HG02981 (cell line): ENCODE data around the gene TBC1D5.
"Not testable (repeated sequence)": the region's sequence is repeated elsewhere in the genome, so short reads cannot be mapped to it uniquely, and the experiment has no call there.

Experiments
- ATAC-seq: cut with Tn5 transposase; IDR thresholded peaks from one replicate; pipeline ENCODE4 v1.9.1; 2021; ENCODE audit warnings: mild to moderate bottlenecking, moderate library complexity; ENCODE audit not compliant: unreplicated experiment

TBC1D5 gene, protein sequence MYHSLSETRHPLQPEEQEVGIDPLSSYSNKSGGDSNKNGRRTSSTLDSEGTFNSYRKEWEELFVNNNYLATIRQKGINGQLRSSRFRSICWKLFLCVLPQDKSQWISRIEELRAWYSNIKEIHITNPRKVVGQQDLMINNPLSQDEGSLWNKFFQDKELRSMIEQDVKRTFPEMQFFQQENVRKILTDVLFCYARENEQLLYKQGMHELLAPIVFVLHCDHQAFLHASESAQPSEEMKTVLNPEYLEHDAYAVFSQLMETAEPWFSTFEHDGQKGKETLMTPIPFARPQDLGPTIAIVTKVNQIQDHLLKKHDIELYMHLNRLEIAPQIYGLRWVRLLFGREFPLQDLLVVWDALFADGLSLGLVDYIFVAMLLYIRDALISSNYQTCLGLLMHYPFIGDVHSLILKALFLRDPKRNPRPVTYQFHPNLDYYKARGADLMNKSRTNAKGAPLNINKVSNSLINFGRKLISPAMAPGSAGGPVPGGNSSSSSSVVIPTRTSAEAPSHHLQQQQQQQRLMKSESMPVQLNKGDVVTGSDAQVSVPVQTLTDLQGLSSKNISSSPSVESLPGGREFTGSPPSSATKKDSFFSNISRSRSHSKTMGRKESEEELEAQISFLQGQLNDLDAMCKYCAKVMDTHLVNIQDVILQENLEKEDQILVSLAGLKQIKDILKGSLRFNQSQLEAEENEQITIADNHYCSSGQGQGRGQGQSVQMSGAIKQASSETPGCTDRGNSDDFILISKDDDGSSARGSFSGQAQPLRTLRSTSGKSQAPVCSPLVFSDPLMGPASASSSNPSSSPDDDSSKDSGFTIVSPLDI

DNA sequence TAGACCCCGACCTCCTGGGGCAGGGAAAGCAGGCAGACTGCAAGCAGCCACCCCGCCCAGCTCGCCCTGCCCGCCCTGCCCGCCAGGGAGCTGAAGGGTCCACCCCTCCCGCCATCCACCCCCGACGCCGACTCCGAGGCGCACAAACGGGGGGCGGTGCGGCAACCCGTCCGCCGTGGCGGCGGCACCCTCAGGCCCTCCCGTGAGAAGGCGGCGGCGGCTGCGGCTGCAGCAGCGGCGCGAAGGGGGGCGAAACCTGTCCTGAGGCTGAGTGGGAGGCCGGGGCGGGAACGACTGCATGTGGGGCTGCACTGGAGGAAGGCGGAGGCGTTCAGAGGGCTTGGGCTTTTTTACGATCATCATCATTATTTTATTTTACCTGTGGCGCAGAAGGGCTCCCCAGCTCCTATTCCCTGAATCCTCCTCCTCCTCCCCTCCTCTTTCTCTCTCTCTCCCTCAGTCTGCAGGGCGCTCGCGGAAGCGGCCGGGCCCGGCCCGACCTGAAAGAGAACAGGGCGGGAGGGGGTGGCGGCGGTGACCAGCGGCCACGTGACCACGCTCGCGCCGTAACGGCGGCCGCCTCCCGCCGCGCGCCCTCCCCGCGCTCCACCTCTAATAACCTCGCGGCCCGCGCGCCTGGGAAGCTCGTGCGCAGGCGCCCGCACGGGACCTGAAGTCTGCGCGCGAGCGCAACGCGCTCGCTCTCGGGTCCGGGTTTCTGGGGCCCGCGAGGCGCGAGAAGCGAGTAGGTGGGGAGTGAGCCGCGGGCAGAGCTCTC lies at the start of gene TBC1D5:
TBC1D5 (minus strand) TSS at position 530 of the 778 bp plus-strand sequence. CDS start 234,061 bp downstream, outside the sequence.
- ATAC-seq, result peak; percentile 79

DNA sequence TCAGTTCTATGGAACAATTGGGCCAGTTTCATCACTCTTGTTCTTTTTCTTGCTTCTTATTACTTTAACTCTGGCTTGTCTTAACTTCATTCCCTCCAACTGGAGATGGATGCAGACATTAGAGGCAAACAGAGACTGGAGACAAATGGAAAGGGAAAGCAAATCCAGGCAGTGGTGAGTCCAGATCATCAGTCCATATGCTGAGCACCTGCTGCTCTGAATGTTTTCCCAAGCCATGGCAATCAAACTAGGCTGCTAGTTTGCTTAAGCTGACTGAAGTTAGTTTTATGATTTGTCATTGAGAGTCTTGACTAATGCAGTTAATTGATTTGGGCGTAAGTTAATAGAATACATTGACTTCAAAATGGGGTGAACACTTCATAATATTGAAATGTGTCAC lies 41.0 kb upstream of the TBC1D5 start:
- no peak for ATAC-seq

DNA sequence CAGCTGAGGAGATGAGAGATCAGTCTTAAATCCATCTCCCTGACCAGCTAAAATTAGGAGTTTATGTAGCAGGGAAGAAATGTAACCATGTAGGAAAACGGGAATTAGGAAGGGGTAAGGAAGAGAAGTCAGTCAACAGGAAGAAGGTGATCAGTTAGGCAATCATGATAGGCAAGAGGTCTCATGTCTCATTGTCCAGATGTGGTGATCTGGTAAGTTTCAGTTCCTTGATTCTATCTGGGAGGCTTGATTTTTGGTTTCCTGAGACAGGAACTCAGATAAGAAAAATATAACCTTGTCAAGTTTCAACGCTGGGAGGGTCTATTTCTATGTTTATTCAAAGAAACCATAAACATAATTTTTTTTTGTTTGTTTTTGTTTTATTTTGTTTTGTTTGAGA lies 40.3 kb upstream of the TBC1D5 start:
- ATAC-seq, result no peak

DNA sequence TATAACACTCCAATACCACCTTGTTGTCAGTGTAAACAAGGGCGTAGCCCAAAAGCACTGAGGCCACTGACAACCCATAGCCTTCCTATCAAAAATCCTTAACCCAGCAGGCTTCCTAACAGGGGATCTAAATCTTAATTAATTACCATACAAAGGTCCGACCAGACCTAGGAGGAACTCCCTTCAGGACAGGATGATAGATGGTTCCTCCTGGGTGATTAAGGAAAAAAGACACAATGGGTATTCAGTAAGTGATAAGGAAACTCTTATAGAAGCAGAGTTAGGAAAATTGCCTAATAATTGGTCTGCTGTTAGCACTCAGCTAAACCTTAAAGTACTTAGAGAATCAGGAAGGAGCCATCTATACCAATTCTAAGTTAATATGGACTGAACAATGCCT lies 37.9 kb upstream of the TBC1D5 start:
- ATAC-seq, result not testable (repeated sequence)

DNA sequence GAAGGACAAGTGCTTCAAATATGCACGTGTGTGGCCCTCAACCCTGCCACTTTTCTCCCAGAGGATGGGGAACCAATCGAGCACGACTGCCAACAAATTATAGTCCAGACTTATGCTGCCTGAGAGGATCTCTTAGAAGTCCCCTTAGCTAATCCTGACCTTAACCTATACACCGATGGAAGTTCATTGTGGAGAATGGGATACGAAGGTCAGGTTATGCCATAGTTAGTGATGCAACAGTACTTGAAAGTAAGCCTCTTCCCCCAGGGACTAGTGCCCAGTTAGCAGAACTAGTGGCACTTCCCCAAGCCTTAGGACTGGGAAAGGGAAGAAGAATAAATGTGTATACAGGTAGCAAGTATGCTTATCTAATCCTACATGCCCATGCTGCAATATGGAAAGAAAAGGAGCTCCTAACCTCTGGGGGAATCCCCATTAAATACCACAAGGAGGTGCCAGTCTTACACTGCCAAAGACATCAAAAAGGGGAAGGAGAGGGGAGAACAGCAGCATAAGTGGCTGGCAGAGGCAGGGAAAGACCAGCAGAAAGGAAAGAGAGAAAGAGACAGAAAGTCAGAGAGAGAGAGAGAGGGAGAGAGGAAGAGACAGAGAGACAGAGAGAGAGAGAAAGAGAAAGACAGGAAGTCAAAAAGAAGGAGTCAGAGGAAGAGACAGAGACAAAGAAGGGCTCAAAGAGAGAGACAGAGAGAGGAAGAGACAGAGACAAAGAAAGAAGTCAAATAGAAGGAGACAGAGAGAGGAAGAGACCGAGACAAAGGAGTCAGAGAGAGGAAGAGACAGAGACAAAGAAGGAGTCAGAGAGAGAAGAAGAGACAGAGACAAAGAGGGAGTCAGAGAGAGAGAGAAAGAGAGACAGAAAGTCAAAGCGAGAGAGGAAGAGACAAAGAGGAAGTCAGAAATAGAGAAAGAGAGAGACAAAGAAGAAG lies 37.1 kb upstream of the TBC1D5 start:
- ATAC-seq, result not testable (repeated sequence)

DNA sequence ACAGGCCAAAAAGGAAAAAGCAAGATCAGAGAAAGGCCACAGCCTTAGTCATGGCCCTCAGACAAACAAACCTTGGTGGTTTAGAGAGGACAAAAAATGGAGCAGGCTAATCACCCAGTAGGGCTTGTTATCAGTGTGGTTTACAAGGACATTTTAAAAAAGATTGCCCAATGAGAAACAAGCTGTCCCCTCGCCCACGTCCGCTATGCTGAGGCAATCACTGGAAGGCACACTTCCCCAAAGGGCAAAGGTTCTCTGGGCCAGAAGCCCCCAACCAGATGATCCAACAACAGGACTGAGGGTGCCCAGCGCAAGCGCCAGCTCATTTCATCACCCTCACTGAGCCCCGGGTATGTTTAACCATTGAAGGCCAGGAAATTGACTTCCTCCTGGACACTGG lies 34.9 kb upstream of the TBC1D5 start:
- not testable (repeated sequence) for ATAC-seq

DNA sequence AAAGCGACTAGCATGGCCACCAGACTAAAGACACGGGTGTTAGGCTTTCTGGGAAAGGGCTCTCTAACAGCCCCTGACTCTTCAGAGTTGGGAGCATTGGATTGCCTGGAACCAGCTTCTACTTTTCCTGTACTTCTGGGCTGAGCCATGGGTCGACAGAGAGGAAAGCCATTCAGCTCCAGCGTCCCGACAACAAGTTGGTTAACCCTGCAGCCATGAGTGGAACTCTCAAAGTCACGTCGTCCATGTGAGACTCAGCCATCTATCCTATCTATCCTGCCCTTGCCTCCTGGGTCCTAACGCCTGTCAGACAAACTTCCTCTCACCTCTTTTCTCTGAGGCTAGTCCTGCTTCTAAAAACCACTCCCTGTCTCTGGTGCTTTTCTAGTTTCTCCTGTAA lies 32.6 kb upstream of the TBC1D5 start:
- ATAC-seq, result no peak

DNA sequence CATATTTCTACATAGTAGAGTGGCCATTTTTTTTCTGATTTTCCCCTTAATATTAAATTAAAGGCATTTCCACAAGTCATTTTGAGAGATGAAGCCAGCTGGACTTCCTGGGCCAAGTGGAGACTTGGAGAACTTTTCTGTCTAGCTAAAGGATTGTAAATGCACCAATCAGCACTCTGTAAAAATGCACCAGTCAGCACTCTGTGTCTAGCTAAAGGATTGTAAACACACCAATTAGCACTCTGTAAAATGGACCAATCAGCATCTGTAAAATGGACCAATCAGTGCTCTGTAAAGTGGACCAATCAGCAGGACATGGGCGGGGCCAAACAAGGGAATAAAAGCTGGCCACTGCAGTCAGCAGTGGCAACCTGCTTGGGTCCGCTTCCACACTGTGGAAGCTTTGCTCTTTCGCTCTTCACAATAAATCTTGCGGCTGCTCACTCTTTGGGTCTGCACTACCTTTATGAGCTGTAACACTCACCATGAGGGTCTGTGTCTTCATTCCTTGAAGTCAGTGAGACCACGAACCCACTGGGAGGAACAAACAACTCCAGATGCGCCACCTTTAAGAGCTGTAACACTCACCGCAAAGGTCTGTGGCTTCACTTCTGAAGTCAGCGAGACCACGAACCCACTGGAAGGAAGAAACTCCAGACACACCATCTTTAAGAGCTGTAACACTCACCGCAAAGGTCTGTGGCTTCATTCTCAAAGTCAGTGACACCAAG lies 31.9 kb upstream of the TBC1D5 start:
- not testable (repeated sequence) for ATAC-seq

DNA sequence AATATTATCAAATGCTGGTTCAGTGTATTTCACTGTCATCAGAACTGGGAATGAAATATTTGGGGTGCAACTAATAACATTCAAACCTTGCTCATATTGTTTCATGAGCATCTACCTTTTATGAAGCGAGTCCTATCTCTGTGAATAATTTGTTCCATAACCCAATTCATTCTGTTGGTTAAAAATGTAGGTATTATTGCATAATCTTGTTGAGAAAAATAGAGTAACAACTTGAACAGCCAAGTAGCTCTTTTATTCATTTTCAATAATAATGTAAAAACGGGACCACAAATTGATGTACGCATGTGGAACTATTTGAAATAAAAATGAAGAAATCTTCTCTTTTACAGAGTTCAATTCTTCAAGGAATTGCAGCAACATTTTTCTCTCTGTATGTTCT lies 30.1 kb upstream of the TBC1D5 start:
- ATAC-seq, result no peak

DNA sequence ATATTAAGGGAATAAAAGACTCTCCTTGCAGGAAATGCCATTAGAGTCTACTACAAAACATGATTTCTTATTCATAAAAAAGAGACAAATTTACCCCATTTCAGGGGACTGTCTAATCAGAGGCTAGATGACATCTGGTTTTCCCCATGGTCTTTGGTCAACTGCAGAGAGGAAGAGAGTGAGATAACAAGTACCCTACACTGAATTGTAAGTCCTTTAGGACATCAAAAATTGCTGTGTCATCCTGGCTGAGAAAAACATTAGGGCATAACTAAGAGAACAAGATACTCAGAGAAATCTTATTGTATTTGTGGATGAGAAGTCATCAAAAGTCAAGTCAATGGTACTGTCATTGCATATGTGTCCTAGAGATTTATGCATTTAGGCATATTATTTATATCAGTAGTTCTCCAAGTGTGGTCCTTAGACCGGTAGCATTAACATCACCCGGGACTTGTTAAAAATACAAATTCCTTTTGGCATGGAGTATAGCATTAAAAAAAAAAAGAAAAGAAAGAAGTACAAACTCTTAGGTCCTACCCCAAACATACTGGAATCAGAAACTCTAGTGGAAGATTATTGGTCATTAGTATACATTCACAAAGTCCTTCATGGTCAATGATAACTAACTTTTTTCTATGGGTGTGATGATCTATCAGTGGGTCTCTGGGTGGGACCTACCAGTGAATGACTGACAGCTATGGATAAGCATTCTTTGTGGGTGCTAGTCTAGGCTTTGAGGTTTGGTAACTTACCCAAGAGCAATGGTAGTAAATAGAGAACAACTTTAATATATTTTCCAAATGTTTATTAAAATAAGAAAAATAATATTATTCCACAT lies 29.0 kb upstream of the TBC1D5 start:
- ATAC-seq, result no peak

DNA sequence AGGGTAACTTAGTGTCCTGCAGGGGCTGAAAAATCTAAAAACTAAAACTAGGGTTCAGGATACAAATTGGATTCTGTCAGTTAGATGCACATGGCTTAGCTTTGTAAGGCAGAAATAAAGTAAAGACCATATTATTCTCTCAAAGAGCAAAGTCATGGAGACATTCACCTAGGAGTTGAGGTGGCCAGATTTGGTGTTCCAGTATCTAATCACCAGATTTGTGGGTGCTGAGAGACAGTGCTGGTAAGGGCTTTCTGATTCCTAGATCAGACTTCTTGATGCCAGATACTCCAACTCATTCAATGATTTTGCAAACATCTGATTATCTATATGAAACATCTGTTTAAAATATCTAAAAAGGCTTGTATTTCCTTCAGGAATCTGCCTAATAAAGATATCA lies 28.3 kb upstream of the TBC1D5 start:
- ATAC-seq, result no peak

DNA sequence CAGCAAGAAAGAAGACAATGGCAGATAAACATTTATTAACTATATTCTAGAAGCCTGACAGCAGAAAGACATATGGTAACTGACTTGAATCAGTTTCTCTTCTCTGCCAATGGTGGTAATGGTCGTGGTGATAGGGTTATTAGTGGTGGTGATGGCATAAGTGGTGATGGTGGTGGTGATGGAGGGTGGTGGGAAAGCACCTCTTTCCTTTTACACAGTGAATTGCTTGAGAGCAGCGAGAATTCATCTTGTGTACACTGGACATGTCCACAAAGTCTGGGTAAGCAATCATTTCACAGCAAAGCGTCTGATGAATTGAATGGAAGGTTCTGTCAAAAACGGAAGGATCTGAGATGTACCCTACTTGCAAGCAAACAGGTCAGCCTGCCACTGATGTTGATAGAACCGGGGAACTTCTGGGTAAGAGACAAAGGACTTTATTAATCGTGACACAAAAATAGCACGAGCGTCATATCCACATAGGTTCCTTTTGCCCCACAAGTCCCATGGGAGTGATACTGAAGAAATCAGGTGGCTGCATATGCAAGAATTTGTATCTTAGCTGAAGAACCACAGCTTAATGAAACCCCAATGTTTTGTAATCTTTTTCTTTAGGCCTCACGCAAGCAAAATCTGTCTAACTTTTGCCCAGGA lies 23.5 kb upstream of the TBC1D5 start:
- peak; percentile 80 for ATAC-seq

DNA sequence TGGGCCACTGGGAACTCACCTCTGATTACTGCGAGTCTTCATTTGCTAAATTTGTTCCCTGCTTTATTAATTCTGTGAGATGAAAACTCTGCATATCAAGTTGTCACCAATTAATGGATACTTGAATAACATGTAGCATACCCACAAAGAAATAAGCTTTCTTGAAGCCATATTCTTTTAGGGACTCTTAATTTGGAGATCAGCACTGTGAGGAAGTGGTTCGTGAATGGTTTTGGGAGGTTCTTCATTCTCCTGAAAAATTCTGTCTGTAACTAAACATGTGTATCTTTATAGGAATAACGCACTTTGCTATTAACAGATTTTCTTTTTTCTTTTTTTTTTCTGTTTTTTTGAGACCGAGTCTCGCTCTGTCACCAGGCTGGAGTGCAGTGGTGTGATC lies 19.1 kb upstream of the TBC1D5 start:
- no peak for ATAC-seq

DNA sequence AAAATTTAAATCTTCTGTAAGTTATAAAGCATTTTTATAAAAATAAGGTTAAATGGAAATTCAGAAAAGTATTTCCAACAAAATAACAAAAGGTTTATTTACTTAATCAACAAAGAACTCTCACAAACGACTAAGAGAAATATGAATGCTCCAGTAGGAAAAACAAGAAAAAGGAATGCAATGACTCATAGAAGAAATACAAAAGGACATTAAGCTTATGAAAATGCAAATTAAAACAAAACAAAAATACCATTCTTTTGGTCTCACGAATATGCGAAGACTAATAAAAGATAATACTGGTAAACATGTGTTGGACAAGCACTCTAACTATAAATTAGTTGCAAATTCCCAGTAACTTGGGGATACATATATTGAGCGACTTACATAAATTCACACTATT lies 17.5 kb upstream of the TBC1D5 start:
- no peak for ATAC-seq

DNA sequence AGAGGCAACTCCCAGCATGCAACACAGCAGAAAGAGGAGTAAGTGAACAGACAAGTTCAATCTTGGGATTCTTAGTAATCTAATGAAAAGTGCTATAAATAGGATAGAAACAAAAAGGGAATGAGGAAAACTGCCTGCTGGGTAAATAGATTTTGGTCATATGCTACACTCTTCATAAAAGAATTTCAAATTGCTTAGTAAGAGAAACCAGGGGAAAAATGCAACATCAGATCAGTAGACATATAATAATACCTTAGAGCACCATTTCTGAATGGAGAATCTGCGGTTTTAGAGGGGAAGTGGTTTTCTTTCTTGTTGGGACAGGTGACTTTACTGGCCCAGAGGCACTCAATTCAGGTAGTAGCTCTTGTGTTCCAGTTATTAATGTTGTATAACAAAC lies 13.4 kb upstream of the TBC1D5 start:
- no peak for ATAC-seq

DNA sequence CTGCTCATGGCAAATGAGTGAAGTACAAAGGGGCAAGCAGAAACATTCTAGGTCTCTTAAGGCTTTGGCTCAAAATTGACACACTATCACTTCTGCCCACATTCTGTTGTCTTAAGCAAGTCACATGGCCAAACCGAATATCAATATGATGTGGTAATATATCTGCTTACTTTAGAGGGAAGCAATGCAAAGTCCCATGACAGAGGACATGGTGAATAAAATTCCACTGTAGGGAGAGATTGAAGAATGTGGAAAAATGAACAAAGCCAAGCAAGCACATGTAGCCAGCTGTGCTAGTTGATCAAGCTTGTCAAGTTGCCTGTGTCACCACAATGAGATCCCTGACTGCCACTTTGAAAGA lies 11.2 kb upstream of the TBC1D5 start:
- no peak for ATAC-seq

DNA sequence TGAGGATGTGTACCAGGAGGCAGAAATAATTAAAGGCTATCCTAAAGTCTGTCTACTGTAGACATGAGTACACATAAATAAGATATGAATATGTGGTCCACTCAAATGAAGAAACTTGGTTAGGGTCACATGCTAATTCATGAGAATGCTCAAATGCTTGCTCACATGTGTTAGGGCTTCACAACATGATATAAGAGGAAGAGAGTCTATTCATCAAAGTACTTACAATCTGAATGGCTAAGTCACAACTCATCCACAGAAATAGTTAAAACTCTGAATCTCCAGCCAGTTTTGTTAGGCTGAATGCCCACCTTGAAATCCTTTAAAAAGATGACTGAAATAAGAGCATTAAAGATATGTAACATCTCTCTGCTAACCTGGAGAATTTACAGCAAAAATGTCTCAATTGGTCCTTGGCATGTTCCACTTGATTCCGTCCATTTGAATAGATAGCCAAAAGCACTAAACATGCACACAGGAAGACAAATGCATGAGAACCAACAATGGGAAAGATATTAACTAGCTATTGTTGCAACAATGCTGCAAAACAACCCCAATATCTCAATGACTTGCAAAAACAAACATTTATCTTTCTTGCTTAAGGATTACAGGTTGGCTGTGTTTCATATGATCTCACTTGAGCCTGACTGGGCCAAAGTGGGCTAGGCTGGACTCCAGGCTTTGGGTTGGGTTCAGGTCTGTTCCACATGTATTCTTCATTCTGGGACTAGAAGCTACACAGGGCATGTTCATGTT lies 10.6 kb upstream of the TBC1D5 start:
- no peak for ATAC-seq

DNA sequence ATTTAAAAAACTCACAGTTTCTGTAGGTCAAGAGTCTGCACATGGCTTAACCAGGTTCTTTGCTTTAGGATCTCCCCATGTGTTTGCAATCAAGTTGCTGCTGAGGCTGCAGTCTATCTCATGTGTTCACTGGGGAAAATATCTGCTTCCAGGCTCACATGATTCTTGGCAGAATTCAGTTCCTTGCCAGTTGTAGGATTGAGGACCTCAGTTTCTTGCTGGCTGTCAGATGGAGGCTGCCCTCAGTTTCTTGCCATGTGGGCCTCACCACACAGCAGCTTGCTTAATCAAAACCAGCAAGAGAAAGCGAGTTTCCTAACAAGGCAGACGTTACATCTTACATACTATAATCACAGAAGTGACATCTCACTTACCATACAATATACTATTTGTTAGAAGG lies 10.0 kb upstream of the TBC1D5 start:
- ATAC-seq, result no peak
